Prostate gland (tissue), 2 donors: ENCODE results near the gene COLQ.

ENCODE experiments used
- POLR2A ChIP-seq: fragments of 450-650 bp; IDR thresholded peaks from one replicate; pipeline ENCODE4 v1.6.1; 2016; ENCODE audit warnings: antibody characterized with exemption, mild to moderate bottlenecking
- POLR2AphosphoS5 ChIP-seq: sonication (generic); formaldehyde crosslinking; IDR thresholded peaks from one replicate; pipeline ENCODE4 v1.6.1; 2017; ENCODE audit warnings: antibody characterized with exemption
- TF ChIP-seq, protein P1 (sequence below), 4 experiments: fragments of 200-600 bp in 2 of 4; fragments of 450-650 bp in 2 of 4; sonication (generic) in 2 of 4; IDR thresholded peaks; 1 replicate in 3 of 4; 2 replicates in 1 of 4; pipeline ENCODE4 v1.5.1; 2016 to 2019; ENCODE audit warnings: antibody characterized with exemption in 4 of 4, mild to moderate bottlenecking in 2 of 4, moderate library complexity in 2 of 4

DNA sequence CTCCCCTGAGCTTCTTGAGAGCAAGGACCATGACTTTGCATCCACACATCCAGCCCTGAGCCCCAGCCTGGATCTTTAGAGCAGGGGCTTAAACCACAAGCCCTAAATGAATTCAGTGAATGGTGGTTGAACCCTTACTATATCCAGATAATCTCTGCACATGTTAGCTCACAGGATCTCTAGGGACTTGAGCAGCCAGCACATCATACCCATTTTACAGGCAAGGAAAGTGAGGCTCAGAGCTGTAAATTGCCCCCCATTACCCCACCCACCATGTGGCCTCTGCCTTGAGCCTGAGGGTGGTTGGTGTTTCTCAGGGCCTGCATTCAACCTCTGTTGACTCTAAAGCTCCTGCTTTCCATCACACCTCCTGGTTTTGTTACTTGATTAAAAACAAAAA is 66.5 kb downstream of the COLQ start:
- TF ChIP-seq, protein P1, sequence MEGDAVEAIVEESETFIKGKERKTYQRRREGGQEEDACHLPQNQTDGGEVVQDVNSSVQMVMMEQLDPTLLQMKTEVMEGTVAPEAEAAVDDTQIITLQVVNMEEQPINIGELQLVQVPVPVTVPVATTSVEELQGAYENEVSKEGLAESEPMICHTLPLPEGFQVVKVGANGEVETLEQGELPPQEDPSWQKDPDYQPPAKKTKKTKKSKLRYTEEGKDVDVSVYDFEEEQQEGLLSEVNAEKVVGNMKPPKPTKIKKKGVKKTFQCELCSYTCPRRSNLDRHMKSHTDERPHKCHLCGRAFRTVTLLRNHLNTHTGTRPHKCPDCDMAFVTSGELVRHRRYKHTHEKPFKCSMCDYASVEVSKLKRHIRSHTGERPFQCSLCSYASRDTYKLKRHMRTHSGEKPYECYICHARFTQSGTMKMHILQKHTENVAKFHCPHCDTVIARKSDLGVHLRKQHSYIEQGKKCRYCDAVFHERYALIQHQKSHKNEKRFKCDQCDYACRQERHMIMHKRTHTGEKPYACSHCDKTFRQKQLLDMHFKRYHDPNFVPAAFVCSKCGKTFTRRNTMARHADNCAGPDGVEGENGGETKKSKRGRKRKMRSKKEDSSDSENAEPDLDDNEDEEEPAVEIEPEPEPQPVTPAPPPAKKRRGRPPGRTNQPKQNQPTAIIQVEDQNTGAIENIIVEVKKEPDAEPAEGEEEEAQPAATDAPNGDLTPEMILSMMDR (IDR thresholded peaks at IDR 0.05), result no peak
- no peak for TF ChIP-seq POLR2A
- TF ChIP-seq POLR2AphosphoS5, result no peak
